ENCODE measurements around the gene SLC38A10.

- no peak for TF ChIP-seq POLR2A (IDR thresholded peaks at IDR 0.05)
- no peak for TF ChIP-seq CTCF (IDR thresholded peaks at IDR 0.05)
Measured at GRCh38 chr17:81285894-81286293, 9.2 kb downstream of the SLC38A10 start.
